HS-5 (cell line): ENCODE measurements around the gene GSTT4.
"Not testable (repeated sequence)": the region's sequence is repeated elsewhere in the genome, so short reads cannot be mapped to it uniquely, and the experiment has no call there.

Experiments used
- DNase-seq: peaks from one replicate; pipeline ENCODE4 v3.0.0-alpha.2; 2012; ENCODE audit warnings: low read depth

The GSTT4 gene

GRCh38 chr22:24005201-24005600, at the start of gene GSTT4:
Gene GSTT4, minus strand, starts transcription at chr22:24005453. Its CDS starts 97 bp downstream, at chr22:24005356.
- DNase-seq: no peak

- DNase-seq: no peak
These were observed 49.1 kb upstream of the GSTT4 start for GRCh38 chr22:24054356-24054755.

- DNase-seq: no peak
These were observed 48.4 kb upstream of the GSTT4 start for GRCh38 chr22:24053481-24054226.

GRCh38 chr22:24051568-24051967, 46.3 kb upstream of the GSTT4 start:
- DNase-seq: no peak

GRCh38 chr22:24051028-24051427, 45.8 kb upstream of the GSTT4 start:
- DNase-seq: no peak

- DNase-seq: no peak
These were observed 44.7 kb upstream of the GSTT4 start for GRCh38 chr22:24049978-24050377.

- DNase-seq: no peak
These were observed 44.0 kb upstream of the GSTT4 start for GRCh38 chr22:24049211-24049610.

GRCh38 chr22:24046024-24046423, 40.8 kb upstream of the GSTT4 start:
- DNase-seq: no peak

- no peak for DNase-seq
These were observed 38.7 kb upstream of the GSTT4 start for GRCh38 chr22:24043958-24044357.

GRCh38 chr22:24043465-24043864, 38.2 kb upstream of the GSTT4 start:
- DNase-seq: not testable (repeated sequence)

GRCh38 chr22:24040946-24041345, 35.7 kb upstream of the GSTT4 start:
- no peak for DNase-seq

- no peak for DNase-seq
These were observed 33.8 kb upstream of the GSTT4 start for GRCh38 chr22:24039046-24039445.

- DNase-seq: no peak
These were observed 32.9 kb upstream of the GSTT4 start for GRCh38 chr22:24037851-24038765.

- no peak for DNase-seq
These were observed 30.0 kb upstream of the GSTT4 start for GRCh38 chr22:24035296-24035695.

- DNase-seq: no peak
These were observed 28.5 kb upstream of the GSTT4 start for GRCh38 chr22:24033731-24034130.

GRCh38 chr22:24030186-24030702, 25.0 kb upstream of the GSTT4 start:
- DNase-seq: no peak

GRCh38 chr22:24029304-24029703, 24.1 kb upstream of the GSTT4 start:
- DNase-seq: no peak

- DNase-seq: no peak
These were observed 23.3 kb upstream of the GSTT4 start for GRCh38 chr22:24028533-24028932.

GRCh38 chr22:24027991-24028390, 22.7 kb upstream of the GSTT4 start:
- DNase-seq: no peak

GRCh38 chr22:24027389-24027975, 22.2 kb upstream of the GSTT4 start:
- no peak for DNase-seq

- DNase-seq: no peak
These were observed 21.5 kb upstream of the GSTT4 start for GRCh38 chr22:24026733-24027132.

- DNase-seq: no peak
These were observed 20.8 kb upstream of the GSTT4 start for GRCh38 chr22:24026056-24026455.

GRCh38 chr22:24025475-24025874, 20.2 kb upstream of the GSTT4 start:
- DNase-seq: no peak
